ENCODE measurements around the gene NCOR1. TPM values are rescaled to one million over a fixed set of nuclear protein-coding genes. Genes with fewer than 3 reads are reported as not detected.

The NCOR1 gene
- total and polyA plus RNA-seq, 2 of the 13 experiments (the other 11 are each of a cell fraction or from before 2014, with no cell fraction given): 57.0 to 71.7 TPM

DNA sequence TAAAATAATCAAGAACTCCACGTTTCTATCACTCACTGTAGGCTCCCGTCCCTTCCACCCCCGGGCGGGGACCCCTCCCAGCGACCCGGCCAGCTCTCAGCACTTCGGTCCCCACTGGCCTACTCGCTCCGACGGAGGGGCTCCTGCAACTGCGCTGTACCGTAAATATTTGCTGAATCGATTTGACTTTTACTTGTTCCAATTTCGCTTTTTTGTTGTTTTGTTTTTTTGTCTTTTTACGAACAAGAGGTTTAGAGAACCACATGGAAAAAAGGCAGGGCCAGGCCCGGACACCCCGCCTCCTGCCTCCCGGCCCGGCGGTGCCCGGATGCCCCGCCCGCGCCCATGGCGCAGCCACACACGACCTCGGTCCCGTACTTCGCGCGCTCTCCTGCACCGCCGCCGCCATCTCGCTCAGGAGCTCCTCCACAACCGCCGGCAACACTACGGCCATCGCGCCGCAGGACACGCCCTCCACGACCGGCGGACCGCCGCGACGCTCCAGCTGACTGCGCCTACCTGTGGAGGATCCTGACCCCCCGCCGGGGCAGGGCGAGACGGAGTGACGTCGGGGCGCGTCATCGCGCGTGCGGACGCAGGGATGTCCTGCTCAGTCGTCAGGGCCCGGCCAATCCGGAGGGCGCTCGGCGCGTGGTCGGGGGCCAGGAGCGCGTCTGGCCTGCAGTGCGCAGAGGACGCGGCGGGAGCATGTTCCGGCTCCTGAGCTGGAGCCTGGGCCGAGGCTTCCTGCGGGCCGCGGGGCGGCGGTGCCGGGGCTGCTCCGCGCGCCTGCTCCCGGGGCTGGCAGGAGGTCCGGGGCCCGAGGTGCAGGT lies 216.0 kb downstream of the NCOR1 start, which contains the start of the genes TTC19 and ZSWIM7 (continued):
- TF ChIP-seq, protein P1, sequence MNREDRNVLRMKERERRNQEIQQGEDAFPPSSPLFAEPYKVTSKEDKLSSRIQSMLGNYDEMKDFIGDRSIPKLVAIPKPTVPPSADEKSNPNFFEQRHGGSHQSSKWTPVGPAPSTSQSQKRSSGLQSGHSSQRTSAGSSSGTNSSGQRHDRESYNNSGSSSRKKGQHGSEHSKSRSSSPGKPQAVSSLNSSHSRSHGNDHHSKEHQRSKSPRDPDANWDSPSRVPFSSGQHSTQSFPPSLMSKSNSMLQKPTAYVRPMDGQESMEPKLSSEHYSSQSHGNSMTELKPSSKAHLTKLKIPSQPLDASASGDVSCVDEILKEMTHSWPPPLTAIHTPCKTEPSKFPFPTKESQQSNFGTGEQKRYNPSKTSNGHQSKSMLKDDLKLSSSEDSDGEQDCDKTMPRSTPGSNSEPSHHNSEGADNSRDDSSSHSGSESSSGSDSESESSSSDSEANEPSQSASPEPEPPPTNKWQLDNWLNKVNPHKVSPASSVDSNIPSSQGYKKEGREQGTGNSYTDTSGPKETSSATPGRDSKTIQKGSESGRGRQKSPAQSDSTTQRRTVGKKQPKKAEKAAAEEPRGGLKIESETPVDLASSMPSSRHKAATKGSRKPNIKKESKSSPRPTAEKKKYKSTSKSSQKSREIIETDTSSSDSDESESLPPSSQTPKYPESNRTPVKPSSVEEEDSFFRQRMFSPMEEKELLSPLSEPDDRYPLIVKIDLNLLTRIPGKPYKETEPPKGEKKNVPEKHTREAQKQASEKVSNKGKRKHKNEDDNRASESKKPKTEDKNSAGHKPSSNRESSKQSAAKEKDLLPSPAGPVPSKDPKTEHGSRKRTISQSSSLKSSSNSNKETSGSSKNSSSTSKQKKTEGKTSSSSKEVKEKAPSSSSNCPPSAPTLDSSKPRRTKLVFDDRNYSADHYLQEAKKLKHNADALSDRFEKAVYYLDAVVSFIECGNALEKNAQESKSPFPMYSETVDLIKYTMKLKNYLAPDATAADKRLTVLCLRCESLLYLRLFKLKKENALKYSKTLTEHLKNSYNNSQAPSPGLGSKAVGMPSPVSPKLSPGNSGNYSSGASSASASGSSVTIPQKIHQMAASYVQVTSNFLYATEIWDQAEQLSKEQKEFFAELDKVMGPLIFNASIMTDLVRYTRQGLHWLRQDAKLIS (CRISPR knock-in tag; IDR thresholded peaks at IDR 0.05): 0 out of 2 replicates have a peak, but pooled peaks have one; percentile 35
- TF ChIP-seq, protein P2, sequence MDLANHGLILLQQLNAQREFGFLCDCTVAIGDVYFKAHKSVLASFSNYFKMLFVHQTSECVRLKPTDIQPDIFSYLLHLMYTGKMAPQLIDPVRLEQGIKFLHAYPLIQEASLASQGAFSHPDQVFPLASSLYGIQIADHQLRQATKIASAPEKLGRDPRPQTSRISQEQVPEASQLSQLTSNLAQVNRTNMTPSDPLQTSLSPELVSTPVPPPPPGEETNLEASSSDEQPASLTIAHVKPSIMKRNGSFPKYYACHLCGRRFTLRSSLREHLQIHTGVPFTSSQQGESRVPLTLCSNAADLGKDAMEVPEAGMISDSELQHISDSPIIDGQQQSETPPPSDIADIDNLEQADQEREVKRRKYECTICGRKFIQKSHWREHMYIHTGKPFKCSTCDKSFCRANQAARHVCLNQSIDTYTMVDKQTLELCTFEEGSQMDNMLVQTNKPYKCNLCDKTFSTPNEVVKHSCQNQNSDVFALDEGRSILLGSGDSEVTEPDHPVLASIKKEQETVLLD (CRISPR knock-in tag; IDR thresholded peaks at IDR 0.05; ENCODE audit: low read depth): peak; percentile 98
- no peak for TF ChIP-seq MBNL3 (CRISPR knock-in tag; conservative IDR thresholded peaks at IDR 0.05)
- TF ChIP-seq, protein P3, sequence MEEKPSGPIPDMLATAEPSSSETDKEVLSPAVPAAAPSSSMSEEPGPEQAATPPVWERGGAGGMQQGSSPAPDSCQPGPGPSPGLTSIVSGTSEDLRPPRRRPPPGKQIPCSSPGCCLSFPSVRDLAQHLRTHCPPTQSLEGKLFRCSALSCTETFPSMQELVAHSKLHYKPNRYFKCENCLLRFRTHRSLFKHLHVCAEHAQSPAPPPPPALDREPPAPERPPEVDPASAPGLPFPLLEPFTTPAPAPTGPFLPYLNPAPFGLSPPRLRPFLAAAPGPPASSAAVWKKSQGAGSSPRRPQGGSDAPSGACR (CRISPR knock-in tag; IDR thresholded peaks at IDR 0.05): peak; percentile 82
- TF ChIP-seq AHR (CRISPR knock-in tag; IDR thresholded peaks at IDR 0.05): peak; percentile 87
- peak; percentile 90; the same call in 1 of the 2 replicates for TF ChIP-seq GLI4 (CRISPR knock-in tag; IDR thresholded peaks at IDR 0.05; ENCODE audit: borderline replicate concordance)
- TF ChIP-seq ZNF557 (CRISPR knock-in tag; IDR thresholded peaks at IDR 0.05): 0 out of 2 replicates have a peak, but pooled peaks have one; percentile 19
- peak; percentile 74 for TF ChIP-seq MAZ (IDR thresholded peaks at IDR 0.05; ENCODE audit: borderline replicate concordance, low read depth, low read length)
- TF ChIP-seq MAZ (CRISPR knock-in tag; IDR thresholded peaks at IDR 0.05; ENCODE audit: low read depth): peak; percentile 99
- TF ChIP-seq ZNF510 (CRISPR knock-in tag; IDR thresholded peaks at IDR 0.05; ENCODE audit: low read depth): no peak
- TF ChIP-seq MTA3 (CRISPR knock-in tag; IDR thresholded peaks at IDR 0.05): no peak
- peak; percentile 36 for TF ChIP-seq ZNF446 (CRISPR knock-in tag; IDR thresholded peaks at IDR 0.05)
- TF ChIP-seq SMC3 (IDR thresholded peaks at IDR 0.05; ENCODE audit: low read length): no peak
- no peak for TF ChIP-seq ZNF660 (CRISPR knock-in tag; IDR thresholded peaks at IDR 0.05; ENCODE audit: borderline replicate concordance, low read depth)
- peak; percentile 92; the same call in 1 of the 2 replicates for TF ChIP-seq ZNF44 (CRISPR knock-in tag; IDR thresholded peaks at IDR 0.05)
- no peak for TF ChIP-seq PAWR (CRISPR knock-in tag; IDR thresholded peaks at IDR 0.05; ENCODE audit: borderline replicate concordance)
- TF ChIP-seq KDM2A (CRISPR knock-in tag; IDR thresholded peaks at IDR 0.05; ENCODE audit: borderline replicate concordance, low read depth): peak; percentile 95
- peak; percentile 31 for TF ChIP-seq GABPA (IDR thresholded peaks at IDR 0.05; ENCODE audit: low read depth, low read length)
- 0 out of 2 replicates have a peak, but pooled peaks have one; percentile 31 for TF ChIP-seq GABPA (CRISPR knock-in tag; IDR thresholded peaks at IDR 0.05; ENCODE audit: low read depth)
- TF ChIP-seq NRL (CRISPR knock-in tag; IDR thresholded peaks at IDR 0.05; ENCODE audit: borderline replicate concordance): no peak
- peak; percentile 87; the same call in 1 of the 2 replicates for TF ChIP-seq CBX5 (CRISPR knock-in tag; IDR thresholded peaks at IDR 0.05; ENCODE audit: borderline replicate concordance)
- peak; percentile 45; the same call in 1 of the 2 replicates for TF ChIP-seq ZNF264 (CRISPR knock-in tag; IDR thresholded peaks at IDR 0.05)
- TF ChIP-seq, protein P4, sequence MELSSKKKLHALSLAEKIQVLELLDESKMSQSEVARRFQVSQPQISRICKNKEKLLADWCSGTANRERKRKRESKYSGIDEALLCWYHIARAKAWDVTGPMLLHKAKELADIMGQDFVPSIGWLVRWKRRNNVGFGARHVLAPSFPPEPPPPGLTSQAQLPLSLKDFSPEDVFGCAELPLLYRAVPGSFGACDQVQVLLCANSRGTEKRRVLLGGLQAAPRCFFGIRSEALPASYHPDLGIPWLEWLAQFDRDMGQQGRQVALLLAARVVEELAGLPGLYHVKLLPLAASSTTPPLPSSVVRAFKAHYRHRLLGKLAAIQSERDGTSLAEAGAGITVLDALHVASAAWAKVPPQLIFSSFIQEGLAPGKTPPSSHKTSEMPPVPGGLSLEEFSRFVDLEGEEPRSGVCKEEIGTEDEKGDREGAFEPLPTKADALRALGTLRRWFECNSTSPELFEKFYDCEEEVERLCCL (CRISPR knock-in tag; IDR thresholded peaks at IDR 0.05; ENCODE audit: borderline replicate concordance): 0 out of 2 replicates have a peak, but pooled peaks have one; percentile 31
